ENCODE results near the gene SMURF1.

Gene SMURF1

GRCh38 chr7:99008921-99009530 lies 134.9 kb downstream of the SMURF1 start:
- no peak overlapping the region for H3K27ac ChIP-seq
- no peak for TF ChIP-seq CTCF (IDR thresholded peaks at IDR 0.05)

GRCh38 chr7:99008181-99008631 lies 135.7 kb downstream of the SMURF1 start:
- no peak overlapping the region for H3K27ac ChIP-seq
- no peak for TF ChIP-seq CTCF (IDR thresholded peaks at IDR 0.05)
- TF ChIP-seq ZFX (IDR thresholded peaks at IDR 0.05; ENCODE audit: borderline replicate concordance) = no peak

- TF ChIP-seq ZFX (IDR thresholded peaks at IDR 0.05; ENCODE audit: borderline replicate concordance) (no peak), CTCF (IDR thresholded peaks at IDR 0.05) (no peak)
- H3K27ac ChIP-seq = no peak overlapping the region
Observed at GRCh38 chr7:99006739-99007424, 137.0 kb downstream of the SMURF1 start.

DNA sequence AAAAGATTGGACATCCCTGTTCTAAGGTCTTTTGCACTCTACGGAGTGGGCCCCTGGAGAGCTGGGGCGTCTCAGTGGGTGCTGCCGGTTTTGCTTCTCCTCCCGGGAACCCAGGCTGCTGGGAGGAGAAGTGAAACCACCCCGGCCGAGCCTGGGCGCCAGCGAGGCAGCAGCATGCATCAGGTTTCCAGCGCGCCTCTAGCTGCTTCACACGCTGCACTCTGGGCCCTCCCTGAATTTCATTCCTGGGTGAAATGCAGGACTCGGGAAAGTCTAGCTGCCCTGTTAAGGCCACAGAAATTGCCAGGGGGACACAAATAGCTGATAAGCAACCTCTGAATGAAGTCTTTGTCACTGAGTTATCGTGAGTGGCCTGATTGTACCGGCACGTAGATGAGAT lies 138.1 kb downstream of the SMURF1 start:
- H3K27ac ChIP-seq = no peak overlapping the region
- no peak for TF ChIP-seq ZFX (IDR thresholded peaks at IDR 0.05; ENCODE audit: borderline replicate concordance)
- no peak for TF ChIP-seq CTCF (IDR thresholded peaks at IDR 0.05)

DNA sequence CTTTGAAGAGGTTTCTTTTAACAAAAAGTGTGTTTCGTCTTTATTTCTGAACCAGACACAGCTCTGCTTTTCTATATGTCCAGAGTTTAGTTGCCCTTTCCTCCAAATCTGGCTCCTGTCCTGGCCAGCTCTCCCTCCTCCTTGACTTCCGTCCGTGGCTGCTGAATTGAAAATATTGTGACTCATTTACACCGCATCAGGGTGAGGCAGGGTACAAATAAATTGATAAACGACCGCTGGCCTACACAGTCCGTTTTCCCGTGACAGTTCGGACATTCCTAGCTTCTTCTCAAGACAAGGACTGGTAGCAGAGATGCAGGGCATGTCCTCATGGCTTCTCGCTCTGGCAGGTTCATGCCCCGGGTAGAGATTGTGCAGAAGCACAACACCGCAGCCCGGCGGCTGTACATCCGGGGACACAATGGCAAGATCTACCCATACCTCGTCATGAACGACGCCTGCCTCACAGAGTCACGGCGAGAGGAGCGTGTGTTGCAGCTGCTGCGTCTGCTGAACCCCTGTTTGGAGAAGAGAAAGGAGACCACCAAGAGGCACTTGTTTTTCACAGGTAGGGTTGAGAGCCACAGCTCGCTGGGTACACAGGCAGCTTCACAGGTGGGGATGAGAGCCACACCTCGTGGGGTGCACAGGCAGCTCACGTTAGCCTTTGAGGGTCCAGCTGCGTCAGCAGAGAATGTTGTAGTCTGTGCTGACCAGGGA lies 139.0 kb downstream of the SMURF1 start:
- no peak for TF ChIP-seq CTCF (IDR thresholded peaks at IDR 0.05)
- no peak for TF ChIP-seq ZFX (IDR thresholded peaks at IDR 0.05; ENCODE audit: borderline replicate concordance)
- H3K27ac ChIP-seq = no peak overlapping the region

DNA sequence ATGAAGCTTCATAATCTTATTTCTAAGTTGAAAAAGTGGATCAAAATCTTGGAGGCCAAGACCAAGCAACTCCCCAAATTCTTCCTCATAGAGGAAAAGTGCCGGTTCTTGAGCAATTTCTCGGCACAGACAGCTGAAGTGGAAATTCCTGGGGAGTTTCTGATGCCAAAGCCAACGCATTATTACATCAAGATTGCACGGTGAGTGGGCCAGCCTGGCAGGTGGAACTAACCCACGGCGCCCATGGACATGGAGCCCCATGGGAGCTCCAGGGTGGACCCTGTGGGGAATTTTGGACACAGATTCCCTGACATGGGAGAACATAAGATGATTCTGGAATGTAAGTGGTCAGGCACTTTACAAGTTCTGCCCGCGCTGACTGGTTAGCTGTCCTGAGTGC lies 139.7 kb downstream of the SMURF1 start:
- no peak for TF ChIP-seq ZFX (IDR thresholded peaks at IDR 0.05; ENCODE audit: borderline replicate concordance)
- no peak for TF ChIP-seq CTCF (IDR thresholded peaks at IDR 0.05)
- H3K27ac ChIP-seq = no peak overlapping the region

DNA sequence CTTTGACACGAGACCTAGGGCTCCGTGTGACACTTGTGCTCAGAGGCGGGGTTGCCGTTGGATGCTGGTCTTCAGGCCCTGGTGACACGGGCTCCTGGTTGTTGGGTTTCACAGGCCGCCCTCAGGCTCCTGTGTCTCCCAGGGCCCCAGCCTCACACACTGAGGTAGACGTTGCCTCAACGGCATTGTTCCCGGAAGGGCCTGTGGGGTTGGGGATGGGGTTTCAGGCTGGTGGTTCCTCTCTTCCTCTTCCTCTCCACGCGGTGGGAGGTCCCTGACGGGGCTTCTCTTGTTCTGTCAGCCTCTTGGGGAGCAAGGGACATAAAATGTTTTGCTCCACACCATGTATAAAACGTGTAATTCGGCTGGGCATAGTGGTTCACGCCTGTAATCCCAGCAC lies 140.5 kb downstream of the SMURF1 start:
- no peak overlapping the region for H3K27ac ChIP-seq
- TF ChIP-seq CTCF (IDR thresholded peaks at IDR 0.05) (no peak), ZFX (IDR thresholded peaks at IDR 0.05; ENCODE audit: borderline replicate concordance) (no peak)
